Activated T-helper 2 cell treated with anti-CD3 and anti-CD28 coated beads, Interferon-gamma antibody, Interleukin-2, Interleukin-4, amounts not matched to agents 10 μg/mL and 5 μg/mL and 100 μg/mL, durations not matched to agents 14 hours and 24 hours and 36 hours (primary cell): ENCODE results near the gene PUSL1. TPM values are rescaled to one million over a fixed set of nuclear protein-coding genes. Genes with fewer than 3 reads are reported as not detected.
A peak's percentile ranks its signal among the peaks of the same experiment; 100 is the strongest.

Source experiments
- DNase-seq: peaks from one replicate; pipeline ENCODE4 v3.0.0; 2021; ENCODE audit warnings: low spot score
- H3K27ac Mint-ChIP-seq: one replicate; pipeline ENCODE4 v1.8.0; 2021; ENCODE audit warnings: mixed read lengths
- H3K27me3 Mint-ChIP-seq: one replicate; pipeline ENCODE4 v1.8.0; 2021; ENCODE audit warnings: low read depth, mixed read lengths
- H3K36me3 Mint-ChIP-seq: one replicate; pipeline ENCODE4 v1.8.0; 2021; ENCODE audit warnings: low read depth, mixed read lengths
- H3K4me1 Mint-ChIP-seq: one replicate; pipeline ENCODE4 v1.8.0; 2021; ENCODE audit warnings: low read depth, mixed read lengths
- H3K4me3 Mint-ChIP-seq: one replicate; pipeline ENCODE4 v1.8.0; 2021; ENCODE audit warnings: low read depth, mild to moderate bottlenecking, moderate library complexity, mixed read lengths
- H3K9me3 Mint-ChIP-seq: one replicate; pipeline ENCODE4 v1.8.0; 2021; ENCODE audit warnings: mixed read lengths
- intact Hi-C: fragments of 100-400 bp; cut with micrococcal nuclease; formaldehyde crosslinking; loops from one replicate; pipeline ENCODE4 v1.15.1; 2023
- total RNA-seq: library from RNA; stranded (reverse); gene quantifications from 2 replicates; pipeline ENCODE4 v1.2.3, GENCODE V29; 2022

Gene PUSL1
- total RNA-seq, 1 donor from 2014 or later = 31.8 TPM

GRCh38 chr1:1319646-1319941, 11.2 kb downstream of the PUSL1 start:
- H3K9me3 Mint-ChIP-seq = no peaks in the 10 kb centered on the region
- peaks cover 11% of the 10 kb centered on the region for H3K4me1 Mint-ChIP-seq
- no peak for DNase-seq
- no peaks in the 10 kb centered on the region for H3K27me3 Mint-ChIP-seq
- intact Hi-C loops = no loop called here
- H3K36me3 Mint-ChIP-seq = peaks cover 46% of the 10 kb centered on the region
- no peak overlapping the region for H3K27ac Mint-ChIP-seq
- no peak overlapping the region for H3K4me3 Mint-ChIP-seq

- H3K4me1 Mint-ChIP-seq = peaks cover 15% of the 10 kb centered on the region
- H3K27me3 Mint-ChIP-seq = no peaks in the 10 kb centered on the region
- intact Hi-C loops = no loop called here
- H3K9me3 Mint-ChIP-seq = no peaks in the 10 kb centered on the region
- H3K27ac Mint-ChIP-seq = no peak overlapping the region
- no peak for DNase-seq
- peaks cover 38% of the 10 kb centered on the region for H3K36me3 Mint-ChIP-seq
- no peak overlapping the region for H3K4me3 Mint-ChIP-seq
These were observed 12.5 kb downstream of the PUSL1 start for GRCh38 chr1:1320666-1321448.

GRCh38 chr1:1321477-1321876, 13.1 kb downstream of the PUSL1 start:
- Mint-ChIP-seq H3K4me1 (peaks cover 18% of the 10 kb centered on the region), H3K9me3 (no peaks in the 10 kb centered on the region), H3K36me3 (peaks cover 33% of the 10 kb centered on the region), H3K27me3 (no peaks in the 10 kb centered on the region), H3K4me3 (no peak overlapping the region), H3K27ac (no peak overlapping the region)
- DNase-seq = no peak
- intact Hi-C loops = no loop called here

- H3K4me1 Mint-ChIP-seq = peaks cover 18% of the 10 kb centered on the region
These were observed 14.0 kb downstream of the PUSL1 start for GRCh38 chr1:1322418-1322817.

GRCh38 chr1:1322952-1323351, 14.6 kb downstream of the PUSL1 start:
- Mint-ChIP-seq H3K36me3 (peaks cover 30% of the 10 kb centered on the region), H3K9me3 (no peaks in the 10 kb centered on the region), H3K4me1 (peaks cover 18% of the 10 kb centered on the region), H3K4me3 (peak overlapping the region; percentile 87), H3K27ac (peak overlapping the region; percentile 67), H3K27me3 (no peaks in the 10 kb centered on the region)
- no peak for DNase-seq
- intact Hi-C loops = no loop called here

More at GRCh38 chr1:1322418-1322817, 14.0 kb downstream of the PUSL1 start:
- intact Hi-C loops = no loop called here
- Mint-ChIP-seq H3K27ac (peak overlapping the region; percentile 67), H3K36me3 (peaks cover 31% of the 10 kb centered on the region), H3K4me3 (peak overlapping the region; percentile 87), H3K27me3 (no peaks in the 10 kb centered on the region), H3K9me3 (no peaks in the 10 kb centered on the region)
- DNase-seq = no peak

GRCh38 chr1:1324084-1324523, 15.7 kb downstream of the PUSL1 start:
- peaks cover 18% of the 10 kb centered on the region for H3K4me1 Mint-ChIP-seq
- intact Hi-C loops = loop anchor here (1.0 kb wide), 1 partner anchor 16 kb away; the partner anchor contains the start of gene PUSL1
- H3K27me3 Mint-ChIP-seq = no peaks in the 10 kb centered on the region
- no peak for DNase-seq
- peaks cover 24% of the 10 kb centered on the region for H3K36me3 Mint-ChIP-seq
- no peak overlapping the region for H3K27ac Mint-ChIP-seq
- peak overlapping the region; percentile 90 for H3K4me3 Mint-ChIP-seq
- H3K9me3 Mint-ChIP-seq = no peaks in the 10 kb centered on the region

GRCh38 chr1:1324524-1325287, 16.3 kb downstream of the PUSL1 start, which contains the start of the genes CPTP and INTS11:
Gene CPTP, plus strand, starts transcription at chr1:1324802. Its CDS starts 2,109 bp downstream, at chr1:1326911.
Gene INTS11, minus strand, starts transcription at chr1:1324660. Its CDS starts 52 bp downstream, at chr1:1324608.
- Mint-ChIP-seq H3K27me3 (no peaks in the 10 kb centered on the region), H3K4me1 (peaks cover 18% of the 10 kb centered on the region), H3K9me3 (no peaks in the 10 kb centered on the region), H3K27ac (peak within 1 kb of the TSS; percentile 87), H3K4me3 (peak within 1 kb of the TSS; percentile 90), H3K36me3 (peaks cover 20% of the 10 kb centered on the region)
- intact Hi-C loops = loop anchor here (1.0 kb wide), 1 partner anchor 16 kb away; the partner anchor contains the start of gene PUSL1
- DNase-seq = peak; percentile 93

GRCh38 chr1:1325288-1326074, 17.1 kb downstream of the PUSL1 start:
- H3K27me3 Mint-ChIP-seq = no peaks in the 10 kb centered on the region
- H3K4me3 Mint-ChIP-seq = peak overlapping the region; percentile 71
- peaks cover 18% of the 10 kb centered on the region for H3K4me1 Mint-ChIP-seq
- H3K9me3 Mint-ChIP-seq = no peaks in the 10 kb centered on the region
- H3K36me3 Mint-ChIP-seq = peaks cover 19% of the 10 kb centered on the region
- peak overlapping the region; percentile 38 for H3K27ac Mint-ChIP-seq
- intact Hi-C loops = no loop called here
- DNase-seq = no peak

- Mint-ChIP-seq H3K4me3 (peak overlapping the region; percentile 71), H3K27ac (peak overlapping the region; percentile 38), H3K36me3 (peaks cover 19% of the 10 kb centered on the region)
These were observed 17.7 kb downstream of the PUSL1 start for GRCh38 chr1:1326075-1326605.

GRCh38 chr1:1327291-1327690, 18.9 kb downstream of the PUSL1 start:
- peak overlapping the region; percentile 30 for H3K4me3 Mint-ChIP-seq
- H3K27me3 Mint-ChIP-seq = no peaks in the 10 kb centered on the region
- H3K27ac Mint-ChIP-seq = no peak overlapping the region
- peaks cover 14% of the 10 kb centered on the region for H3K36me3 Mint-ChIP-seq
- no peaks in the 10 kb centered on the region for H3K9me3 Mint-ChIP-seq
- no peak for DNase-seq
- H3K4me1 Mint-ChIP-seq = peaks cover 14% of the 10 kb centered on the region
- intact Hi-C loops = no loop called here

More at GRCh38 chr1:1326075-1326605, 17.7 kb downstream of the PUSL1 start:
- H3K27me3 Mint-ChIP-seq = no peaks in the 10 kb centered on the region
- peaks cover 18% of the 10 kb centered on the region for H3K4me1 Mint-ChIP-seq
- DNase-seq = no peak
- intact Hi-C loops = no loop called here
- H3K9me3 Mint-ChIP-seq = no peaks in the 10 kb centered on the region

- DNase-seq = no peak
- Mint-ChIP-seq H3K27ac (no peak overlapping the region), H3K27me3 (no peaks in the 10 kb centered on the region), H3K9me3 (no peaks in the 10 kb centered on the region), H3K4me1 (peaks cover 10% of the 10 kb centered on the region), H3K36me3 (peaks cover 12% of the 10 kb centered on the region), H3K4me3 (no peak overlapping the region)
- intact Hi-C loops = no loop called here
These were observed 19.9 kb downstream of the PUSL1 start for GRCh38 chr1:1328254-1328653.
